Measurements from ENCODE around the gene USP24. TPM values are rescaled to one million over a fixed set of nuclear protein-coding genes. Genes with fewer than 3 reads are reported as not detected.

The USP24 gene
- total RNA-seq, 1 experiment from 2014 or later = 16.7 TPM

DNA sequence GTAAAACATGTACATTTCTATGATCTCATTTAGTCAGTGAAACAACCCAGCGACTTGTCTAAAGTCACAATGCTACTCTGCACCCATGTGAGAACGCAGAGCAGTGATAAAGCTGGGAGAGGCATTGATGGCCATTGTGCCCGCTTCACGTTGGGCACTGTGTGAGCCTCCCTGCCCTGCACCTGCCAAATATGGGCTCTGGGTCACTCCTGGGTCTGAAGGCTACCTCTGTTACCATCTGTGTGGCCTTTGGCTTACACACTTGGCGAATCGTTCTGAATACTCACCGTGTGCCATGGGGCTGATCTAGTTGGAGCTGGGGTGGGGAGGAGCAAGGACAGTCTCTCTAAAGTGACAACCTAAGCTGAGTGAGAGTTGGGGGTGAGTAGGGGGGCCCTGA is 145.9 kb downstream of the USP24 start:
- in situ Hi-C loops (cut with HindIII; ENCODE audit: low pct_unique_long_range_greater_than_20kb, low sequenced_read_pairs) = no loop called here
- no peak for DNase-seq (ENCODE audit: low read depth, low spot score)

DNA sequence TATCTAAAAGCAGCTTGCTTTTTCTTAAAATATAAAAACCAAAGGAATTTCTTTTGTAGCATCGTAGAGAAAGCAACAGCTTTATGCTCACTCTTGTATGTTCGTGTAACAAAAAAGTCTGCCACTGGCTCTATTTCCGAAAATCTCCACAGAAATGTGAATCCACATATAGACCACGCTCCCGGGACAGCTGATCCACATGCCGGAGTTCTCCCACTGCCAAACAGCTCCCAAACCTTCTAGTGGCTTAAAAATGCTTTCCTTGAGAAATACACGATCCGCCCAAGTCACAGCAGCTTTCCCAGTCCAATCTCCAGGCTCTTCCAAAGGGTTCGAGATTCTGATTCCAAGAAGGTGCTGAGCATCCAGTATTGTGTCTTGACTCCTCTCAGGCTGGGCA is 146.5 kb downstream of the USP24 start:
- no peak for DNase-seq (ENCODE audit: low read depth, low spot score)
- in situ Hi-C loops (cut with HindIII; ENCODE audit: low pct_unique_long_range_greater_than_20kb, low sequenced_read_pairs) = no loop called here

DNA sequence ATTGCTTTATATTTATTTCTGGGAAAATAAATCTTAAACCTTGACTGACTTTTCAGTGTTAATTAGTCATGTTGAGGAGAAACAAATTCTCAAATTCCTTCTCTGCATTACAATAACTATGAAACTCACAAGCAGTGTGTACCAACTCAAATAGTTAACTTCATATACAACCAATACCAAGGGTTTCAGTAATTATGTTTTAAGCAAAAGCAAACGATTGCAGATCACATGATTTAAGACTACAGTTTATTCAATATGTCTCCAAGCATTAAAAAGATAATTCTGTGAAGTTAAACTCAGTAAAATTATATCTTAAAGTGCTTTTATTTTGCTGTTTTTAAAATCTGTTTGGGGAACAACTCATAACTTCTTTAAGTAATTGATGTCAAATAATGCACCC is 147.2 kb downstream of the USP24 start:
- in situ Hi-C loops (cut with HindIII; ENCODE audit: low pct_unique_long_range_greater_than_20kb, low sequenced_read_pairs) = no loop called here

DNA sequence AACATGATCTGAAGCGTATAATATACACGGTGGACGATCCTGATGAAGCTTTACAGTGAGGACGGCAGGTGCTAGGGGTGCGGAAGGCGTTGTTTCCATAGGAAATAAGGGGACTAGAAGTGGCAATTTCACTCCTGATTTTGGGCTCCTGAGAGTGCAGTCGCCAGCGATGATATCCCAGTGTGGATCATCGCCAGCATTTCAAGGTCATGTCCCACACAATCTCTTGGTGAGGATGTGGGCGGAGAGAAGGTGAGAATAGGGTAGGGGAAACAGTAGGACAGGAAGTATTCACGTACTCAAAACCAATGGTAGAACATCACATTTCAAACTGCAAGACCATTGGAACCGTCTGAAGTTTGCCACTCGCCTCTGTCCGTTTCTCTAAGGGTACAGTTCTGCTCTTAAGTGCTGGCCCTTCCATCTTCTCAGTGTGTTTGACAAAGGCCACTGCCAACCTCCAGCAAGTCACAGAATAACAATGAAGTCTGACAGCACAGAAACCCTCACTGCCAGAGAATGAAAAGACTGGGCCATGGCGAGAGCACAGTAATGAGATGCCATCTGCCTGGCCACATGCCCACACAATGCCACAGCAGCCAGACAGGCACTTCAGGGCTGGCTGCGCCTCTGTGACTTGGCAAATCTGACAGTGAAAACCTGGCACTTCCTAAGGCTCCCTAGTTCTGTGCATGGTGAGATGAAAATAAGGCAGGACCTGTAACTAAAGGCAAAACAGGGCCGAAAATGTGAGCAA is 148.0 kb downstream of the USP24 start:
- in situ Hi-C loops (cut with HindIII; ENCODE audit: low pct_unique_long_range_greater_than_20kb, low sequenced_read_pairs) = no loop called here
- no peak for DNase-seq (ENCODE audit: low read depth, low spot score)

More for the DNA sequence above, 147.2 kb downstream of the USP24 start:
- no peak for DNase-seq (ENCODE audit: low read depth, low spot score)

DNA sequence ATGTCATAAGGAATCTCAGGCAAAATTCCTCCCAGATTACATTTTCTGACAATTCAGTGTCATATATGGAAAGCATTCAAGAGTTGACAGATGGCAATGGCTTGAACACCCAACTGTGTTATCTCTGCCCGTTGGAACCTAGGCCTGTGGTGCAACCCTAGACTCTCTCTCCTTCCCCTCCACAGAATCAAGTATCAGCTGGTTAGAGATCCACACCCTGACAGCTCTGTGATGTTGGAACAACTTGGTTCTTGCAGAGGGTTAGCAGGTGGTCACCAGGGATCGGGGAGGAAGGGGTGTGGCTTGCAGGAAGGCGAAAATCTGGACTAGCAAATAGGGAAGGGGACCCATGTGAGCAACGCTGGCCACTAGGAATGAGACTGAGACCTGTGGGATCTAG is 149.5 kb downstream of the USP24 start:
- DNase-seq (ENCODE audit: low read depth, low spot score) = no peak
- in situ Hi-C loops (cut with HindIII; ENCODE audit: low pct_unique_long_range_greater_than_20kb, low sequenced_read_pairs) = no loop called here

DNA sequence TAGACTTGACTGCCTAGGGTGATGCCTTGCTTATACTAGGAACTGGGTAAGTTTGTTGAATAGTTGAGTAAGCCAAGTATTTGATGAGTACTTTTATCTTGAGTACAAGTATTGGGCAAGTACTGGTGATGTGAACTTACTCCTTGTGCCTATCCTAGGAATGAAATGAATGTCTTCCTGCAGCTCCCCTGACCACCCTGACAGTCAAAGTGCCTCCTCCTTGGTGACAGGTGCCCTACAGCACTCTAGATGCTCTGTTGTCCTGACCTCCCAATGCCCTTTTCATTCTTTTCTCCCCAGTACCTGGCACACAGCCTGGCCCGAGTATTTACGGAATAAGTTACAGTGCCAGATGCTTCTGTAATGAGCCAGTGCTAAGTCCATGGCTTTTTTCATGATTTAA is 150.3 kb downstream of the USP24 start:
- in situ Hi-C loops (cut with HindIII; ENCODE audit: low pct_unique_long_range_greater_than_20kb, low sequenced_read_pairs) = no loop called here
- no peak for DNase-seq (ENCODE audit: low read depth, low spot score)

DNA sequence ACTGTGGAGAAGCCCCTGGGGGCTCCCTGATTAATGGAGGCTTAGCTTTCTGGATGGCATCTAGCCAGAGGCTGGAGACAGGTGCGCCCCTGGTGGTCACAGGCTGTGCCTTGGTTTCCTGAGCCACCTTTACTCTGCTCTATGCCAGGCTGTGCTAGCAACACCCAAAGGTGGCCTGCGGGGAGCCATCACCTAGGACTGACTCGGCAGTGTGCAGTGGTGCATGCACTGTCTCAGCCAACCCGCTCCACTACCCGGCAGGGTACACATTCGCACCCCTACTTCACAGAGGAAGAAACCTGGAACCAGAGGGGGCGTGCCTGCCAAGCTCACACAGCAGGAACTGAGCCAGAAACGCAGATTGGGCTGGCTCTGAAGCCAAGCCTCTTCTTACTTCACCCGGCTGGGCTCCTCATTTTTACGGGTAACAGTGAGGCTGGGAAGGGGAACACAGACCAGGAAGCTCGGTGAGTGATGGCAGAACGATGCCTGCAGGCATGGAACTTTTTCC is 151.0 kb downstream of the USP24 start:
- in situ Hi-C loops (cut with HindIII; ENCODE audit: low pct_unique_long_range_greater_than_20kb, low sequenced_read_pairs) = no loop called here

DNA sequence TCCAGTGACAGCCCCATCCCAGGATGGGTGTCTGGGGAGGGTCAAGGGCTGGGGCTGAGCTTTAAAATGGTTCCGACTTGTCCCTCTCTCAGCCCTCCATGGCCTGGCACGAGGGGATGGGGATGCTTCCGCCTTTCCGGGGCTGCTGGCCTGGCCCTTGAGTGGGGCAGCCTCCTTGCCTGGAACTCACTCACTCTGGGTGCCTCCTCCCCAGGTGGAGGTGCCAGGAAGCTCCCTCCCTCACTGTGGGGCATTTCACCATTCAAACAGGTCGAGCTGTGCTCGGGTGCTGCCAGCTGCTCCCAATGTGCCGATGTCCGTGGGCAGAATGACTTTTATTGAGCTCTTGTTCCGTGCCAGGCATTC is 151.6 kb downstream of the USP24 start:
- no peak for DNase-seq (ENCODE audit: low read depth, low spot score)
- in situ Hi-C loops (cut with HindIII; ENCODE audit: low pct_unique_long_range_greater_than_20kb, low sequenced_read_pairs) = no loop called here

More for the DNA sequence above, 151.0 kb downstream of the USP24 start:
- DNase-seq (ENCODE audit: low read depth, low spot score) = peak; percentile 34

DNA sequence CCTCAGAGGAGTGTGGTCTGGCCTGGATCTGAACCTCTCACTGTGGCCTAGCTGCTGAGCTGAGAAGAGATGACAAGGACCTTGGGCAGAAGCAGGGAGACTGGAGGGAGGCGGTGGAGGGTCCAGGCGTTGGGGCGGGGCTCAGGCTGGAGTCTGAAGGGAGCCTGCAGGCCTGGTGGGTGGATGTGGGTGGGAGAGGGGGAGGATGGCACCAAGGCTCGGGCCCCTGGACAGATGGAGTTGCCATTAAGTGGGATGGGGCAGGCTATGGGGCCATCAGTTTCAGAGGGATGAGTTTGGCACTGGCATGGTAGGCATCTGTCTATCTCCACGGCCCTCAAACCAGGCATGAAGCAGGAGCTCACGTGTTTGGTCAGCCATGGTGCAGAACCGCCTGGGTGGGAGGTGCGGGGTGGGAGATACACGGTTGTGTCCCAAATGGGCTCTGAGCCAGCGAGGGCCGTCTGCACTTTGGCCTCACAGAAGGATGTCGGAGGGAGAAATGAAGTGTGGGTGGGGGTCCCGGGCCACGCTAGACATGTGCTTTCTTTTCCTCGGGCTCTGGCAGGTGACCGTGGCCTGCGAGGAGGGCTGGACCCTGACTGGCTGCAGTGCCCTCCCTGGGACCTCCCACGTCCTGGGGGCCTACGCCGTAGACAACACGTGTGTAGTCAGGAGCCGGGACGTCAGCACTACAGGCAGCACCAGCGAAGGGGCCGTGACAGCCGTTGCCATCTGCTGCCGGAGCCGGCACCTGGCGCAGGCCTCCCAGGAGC is 152.2 kb downstream of the USP24 start:
- in situ Hi-C loops (cut with HindIII; ENCODE audit: low pct_unique_long_range_greater_than_20kb, low sequenced_read_pairs) = no loop called here
- no peak for DNase-seq (ENCODE audit: low read depth, low spot score)

DNA sequence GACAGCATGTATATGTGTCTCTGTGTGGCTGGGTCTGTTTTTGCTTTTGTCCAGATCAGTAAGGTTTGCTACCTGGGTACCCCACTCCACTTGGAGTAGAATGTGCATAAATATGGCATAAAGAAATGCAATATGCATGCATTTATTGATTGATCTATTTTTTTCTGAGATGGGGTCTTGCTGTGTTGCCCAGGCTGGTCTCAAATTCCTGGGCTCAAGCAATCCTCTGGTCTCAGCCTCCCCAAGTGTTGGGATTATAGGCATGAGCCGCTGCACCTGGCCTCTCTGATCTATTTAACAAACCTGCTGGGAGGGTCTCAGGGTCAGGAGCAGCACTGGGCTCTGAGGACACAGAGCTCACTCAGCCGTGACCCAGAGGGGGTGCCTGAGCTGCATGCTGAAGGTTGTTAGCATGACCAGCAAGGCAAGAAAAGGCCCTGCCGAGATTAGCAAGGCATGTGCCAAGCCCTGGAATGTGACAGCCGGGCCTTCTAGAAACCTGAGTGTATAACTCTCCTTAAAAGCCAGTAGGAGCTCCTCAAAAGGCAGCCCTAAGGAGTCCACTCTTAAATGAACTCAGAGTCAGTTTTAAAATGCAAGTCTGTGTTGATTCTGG is 153.3 kb downstream of the USP24 start:
- in situ Hi-C loops (cut with HindIII; ENCODE audit: low pct_unique_long_range_greater_than_20kb, low sequenced_read_pairs) = no loop called here
- DNase-seq (ENCODE audit: low read depth, low spot score) = no peak

DNA sequence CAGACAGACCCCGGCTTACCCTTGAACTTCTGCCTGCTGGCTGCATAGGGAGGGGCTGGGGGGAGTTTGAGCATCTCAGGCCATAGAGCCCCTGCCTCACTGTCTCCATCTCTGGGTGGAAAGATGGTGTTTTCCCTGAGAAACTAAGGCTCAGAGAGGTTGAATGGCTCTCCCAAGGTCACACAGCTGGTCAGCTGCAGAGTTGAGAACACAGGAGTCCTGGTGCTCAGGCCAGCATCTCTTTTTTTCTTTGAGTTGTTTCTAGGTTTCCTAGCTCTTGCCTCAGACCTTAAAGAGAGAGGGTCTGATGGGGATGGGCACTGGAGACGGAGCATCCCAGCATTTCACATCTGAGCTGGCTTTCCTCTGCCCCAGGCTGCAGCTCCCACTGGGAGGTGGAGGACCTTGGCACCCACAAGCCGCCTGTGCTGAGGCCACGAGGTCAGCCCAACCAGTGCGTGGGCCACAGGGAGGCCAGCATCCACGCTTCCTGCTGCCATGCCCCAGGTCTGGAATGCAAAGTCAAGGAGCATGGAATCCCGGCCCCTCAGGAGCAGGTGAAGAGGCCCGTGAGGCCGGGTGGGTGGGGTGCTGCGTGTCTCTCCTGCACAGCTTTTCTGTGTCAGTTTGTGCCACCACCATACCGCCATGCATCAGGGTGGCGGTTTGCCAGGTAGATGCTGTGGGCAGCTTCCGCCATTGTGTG is 154.0 kb downstream of the USP24 start:
- in situ Hi-C loops (cut with HindIII; ENCODE audit: low pct_unique_long_range_greater_than_20kb, low sequenced_read_pairs) = no loop called here

DNA sequence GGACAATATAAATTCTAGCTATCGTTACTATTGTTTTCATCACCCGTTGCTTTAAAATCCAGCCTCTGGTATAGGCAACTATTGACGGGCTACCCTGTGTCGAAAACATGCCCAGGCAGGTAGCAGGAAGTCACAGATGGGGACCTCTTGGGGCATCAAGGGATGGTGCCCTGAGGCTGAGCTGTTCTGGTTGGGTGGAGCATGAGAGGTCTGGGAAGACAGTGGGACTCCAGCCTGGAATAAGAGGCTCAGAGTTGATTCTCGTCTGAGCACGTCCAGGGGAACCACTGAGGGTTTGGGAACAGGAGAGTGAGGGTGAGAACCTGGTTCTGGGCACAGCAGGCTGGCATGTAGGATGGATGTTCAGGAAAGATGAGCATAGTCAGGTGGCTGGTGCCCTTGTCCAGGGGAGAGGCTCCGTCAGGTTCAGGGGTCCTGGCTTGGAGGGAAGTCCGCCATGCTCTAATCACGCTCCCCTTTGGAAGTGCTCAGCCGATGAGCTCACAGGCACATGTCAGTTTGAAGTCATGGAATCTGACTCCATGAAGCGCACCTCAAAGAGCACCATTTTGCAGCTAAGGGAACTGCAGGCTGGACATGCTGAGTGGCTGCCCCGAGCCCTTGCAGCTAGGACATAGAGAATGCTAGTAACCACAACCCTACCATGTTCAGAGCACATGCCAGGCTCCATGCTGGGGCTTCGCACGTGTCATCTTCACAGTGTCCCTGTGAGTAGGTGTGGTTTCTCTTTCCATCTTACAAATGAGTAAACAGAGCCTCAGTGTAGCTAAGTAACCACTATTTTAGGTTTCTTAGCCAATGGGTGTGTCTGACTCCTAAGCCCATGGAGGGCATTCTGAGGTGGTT is 154.8 kb downstream of the USP24 start:
- in situ Hi-C loops (cut with HindIII; ENCODE audit: low pct_unique_long_range_greater_than_20kb, low sequenced_read_pairs) = no loop called here
- DNase-seq (ENCODE audit: low read depth, low spot score) = no peak

More for the DNA sequence above, 154.0 kb downstream of the USP24 start:
- DNase-seq (ENCODE audit: low read depth, low spot score) = no peak

DNA sequence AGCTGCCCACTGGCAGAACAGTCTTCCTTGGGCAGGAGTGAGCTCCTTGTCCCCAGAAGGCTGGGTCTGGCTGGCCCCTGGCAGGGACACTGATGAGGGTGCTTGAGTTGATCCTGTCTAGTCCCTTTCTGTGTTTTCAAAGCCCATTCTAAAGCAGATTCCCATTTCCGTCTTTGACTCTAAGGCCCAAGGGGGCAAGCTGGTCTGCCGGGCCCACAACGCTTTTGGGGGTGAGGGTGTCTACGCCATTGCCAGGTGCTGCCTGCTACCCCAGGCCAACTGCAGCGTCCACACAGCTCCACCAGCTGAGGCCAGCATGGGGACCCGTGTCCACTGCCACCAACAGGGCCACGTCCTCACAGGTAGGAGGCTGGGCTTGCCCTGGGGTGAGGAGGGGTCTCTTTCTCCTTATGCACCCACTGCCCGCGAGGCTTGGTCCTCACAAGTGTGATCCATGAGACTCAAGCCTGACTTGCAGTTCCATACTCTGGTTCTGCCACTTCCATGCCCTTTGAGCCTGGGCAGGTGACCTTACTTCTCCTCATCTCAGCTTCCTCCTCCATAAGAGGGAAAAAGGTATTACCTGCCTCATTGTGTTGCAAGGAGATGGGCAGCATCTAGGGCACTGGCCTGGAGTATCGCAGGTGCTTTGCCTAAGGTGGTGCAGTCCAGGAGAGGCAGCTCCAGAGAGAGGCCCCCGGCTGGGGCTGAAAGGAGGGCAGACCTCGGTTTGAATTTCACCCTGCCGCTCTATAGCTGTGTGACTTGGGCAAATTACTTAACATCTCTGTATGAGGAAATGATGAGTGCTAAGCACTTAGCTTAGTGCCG is 155.6 kb downstream of the USP24 start:
- no peak for DNase-seq (ENCODE audit: low read depth, low spot score)
- in situ Hi-C loops (cut with HindIII; ENCODE audit: low pct_unique_long_range_greater_than_20kb, low sequenced_read_pairs) = no loop called here

DNA sequence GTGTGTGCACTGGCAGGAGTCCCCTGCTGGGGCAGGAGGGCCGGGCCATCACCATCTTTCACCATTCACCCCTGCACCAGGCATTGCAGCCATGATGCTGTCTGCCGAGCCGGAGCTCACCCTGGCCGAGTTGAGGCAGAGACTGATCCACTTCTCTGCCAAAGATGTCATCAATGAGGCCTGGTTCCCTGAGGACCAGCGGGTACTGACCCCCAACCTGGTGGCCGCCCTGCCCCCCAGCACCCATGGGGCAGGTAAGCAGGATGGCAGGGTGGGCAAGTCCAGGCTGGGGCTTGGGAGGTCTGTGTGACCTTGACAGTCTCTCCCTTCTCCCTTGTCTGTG is 157.2 kb downstream of the USP24 start:
- DNase-seq (ENCODE audit: low read depth, low spot score) = no peak
- in situ Hi-C loops (cut with HindIII; ENCODE audit: low pct_unique_long_range_greater_than_20kb, low sequenced_read_pairs) = no loop called here

DNA sequence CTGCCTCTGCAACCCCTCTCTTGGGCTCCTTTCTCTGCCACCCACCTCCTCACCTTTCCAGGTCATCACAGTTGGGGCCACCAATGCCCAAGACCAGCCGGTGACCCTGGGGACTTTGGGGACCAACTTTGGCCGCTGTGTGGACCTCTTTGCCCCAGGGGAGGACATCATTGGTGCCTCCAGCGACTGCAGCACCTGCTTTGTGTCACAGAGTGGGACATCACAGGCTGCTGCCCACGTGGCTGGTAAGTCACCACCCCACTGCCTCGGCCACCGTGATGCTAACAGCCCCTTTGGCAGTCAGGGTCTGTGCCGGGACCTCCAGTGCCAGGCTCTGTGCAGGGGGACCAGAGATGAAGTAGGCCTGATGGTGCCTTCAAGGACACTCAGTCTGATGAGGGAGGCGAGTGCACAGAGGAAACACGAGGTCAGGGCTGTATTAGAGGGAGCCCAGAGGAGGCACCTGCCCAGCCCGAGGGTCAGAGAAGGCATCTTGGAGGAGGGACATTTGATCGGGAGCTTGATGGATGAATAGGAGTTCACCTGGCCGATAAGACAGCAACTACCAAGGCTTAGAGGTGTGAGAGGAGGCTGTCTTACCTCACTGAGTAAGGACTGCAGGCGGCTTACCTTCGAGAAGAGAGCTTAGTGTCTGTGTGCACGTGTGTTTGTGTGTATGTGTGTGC is 157.8 kb downstream of the USP24 start:
- no peak for DNase-seq (ENCODE audit: low read depth, low spot score)
- in situ Hi-C loops (cut with HindIII; ENCODE audit: low pct_unique_long_range_greater_than_20kb, low sequenced_read_pairs) = no loop called here

DNA sequence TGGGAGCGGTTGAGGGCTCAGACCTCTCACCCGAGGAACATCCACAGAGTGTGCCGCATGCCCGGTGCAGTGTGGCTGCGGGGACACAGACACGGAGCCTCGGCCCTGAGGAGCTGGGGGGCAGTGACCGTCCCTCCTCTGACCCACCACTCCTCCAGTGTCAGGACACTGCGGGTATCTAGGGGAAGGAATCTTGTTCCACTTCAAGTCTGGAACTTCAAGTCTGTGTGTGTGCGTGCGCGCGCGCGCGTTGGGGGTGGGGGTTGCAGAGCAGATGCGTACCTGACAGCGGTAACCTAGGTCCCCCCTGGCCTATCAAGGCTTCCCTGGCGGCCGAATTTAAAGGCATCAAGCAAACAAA is 158.6 kb downstream of the USP24 start:
- no peak for DNase-seq (ENCODE audit: low read depth, low spot score)
- in situ Hi-C loops (cut with HindIII; ENCODE audit: low pct_unique_long_range_greater_than_20kb, low sequenced_read_pairs) = no loop called here

Data from SK-MEL-5 (cell line).